AG04449 (cell line): Measurements from ENCODE around the gene ACOT7.

Experiments
- CTCF ChIA-PET: fragments of 350-600 bp; formaldehyde crosslinking; extraction: SDS; loops from one replicate; lab custom pipeline; 2021; ENCODE audit warnings: antibody characterized with exemption; lab: Yijun Ruan, JAX
- POLR2A ChIA-PET: fragments of 400-600, 350-600 bp; formaldehyde crosslinking; extraction: SDS; loops from one replicate; lab custom pipeline; 2020; ENCODE audit warnings: antibody characterized with exemption, inconsistent platforms; lab: Yijun Ruan, JAX
- DNase-seq: peaks from one replicate; pipeline ENCODE4 v3.0.0-alpha.2; 2010; ENCODE audit warnings: low read depth, low spot score
- H3K4me3 ChIP-seq: 2 replicates; pipeline ENCODE4 v1.5.1; 2011; ENCODE audit warnings: low read depth, mild to moderate bottlenecking, control low read depth, low read length
- CTCF ChIP-seq: IDR thresholded peaks from one replicate; pipeline ENCODE4 v1.5.1; 2011; ENCODE audit warnings: mild to moderate bottlenecking, moderate library complexity, low read length, control low read depth, inconsistent platforms; ENCODE audit not compliant: insufficient read depth; ENCODE audit errors: missing control alignments

Gene ACOT7

GRCh38 chr1:6302568-6302967 lies 91.0 kb downstream of the ACOT7 start:
- TF ChIP-seq CTCF: no peak
- ChIA-PET POLR2A (no interaction called here), CTCF (interaction anchor here (1.1 kb wide), 1 partner anchor 55 kb away, joined by 4 read pairs; no protein-coding TSS in a partner anchor)
- no peak overlapping the region for H3K4me3 ChIP-seq
- no peak for DNase-seq

GRCh38 chr1:6301526-6301925 lies 92.0 kb downstream of the ACOT7 start:
- ChIA-PET CTCF (interaction anchor here (0.8 to 1.1 kb wide), 2 partner anchors 15 to 54 kb away, joined by 3 to 4 read pairs; no protein-coding TSS in a partner anchor), POLR2A (no interaction called here)
- no peak for TF ChIP-seq CTCF

GRCh38 chr1:6300342-6301048 lies 93.1 kb downstream of the ACOT7 start:
- DNase-seq: no peak
- H3K4me3 ChIP-seq: no peak overlapping the region
- TF ChIP-seq CTCF: no peak
- POLR2A ChIA-PET: no interaction called here
- CTCF ChIA-PET: interaction anchor here (0.7 to 2.3 kb wide), 2 partner anchors 53 to 131 kb away, joined by 3 to 8 read pairs; no protein-coding TSS in a partner anchor

More at GRCh38 chr1:6301526-6301925, 92.0 kb downstream of the ACOT7 start:
- no peak overlapping the region for H3K4me3 ChIP-seq
- no peak for DNase-seq

- H3K4me3 ChIP-seq: no peak overlapping the region
- ChIA-PET POLR2A (no interaction called here), CTCF (interaction anchor here (0.7 to 2.3 kb wide), 2 partner anchors 52 to 131 kb away, joined by 3 to 8 read pairs; no protein-coding TSS in a partner anchor)
- TF ChIP-seq CTCF: no peak
- no peak for DNase-seq
Observed at GRCh38 chr1:6299557-6300165, 93.9 kb downstream of the ACOT7 start.

GRCh38 chr1:6298940-6299465 lies 94.6 kb downstream of the ACOT7 start:
- ChIA-PET CTCF (interaction anchor here (2.3 kb wide), 1 partner anchor 52 kb away, joined by 8 read pairs; no protein-coding TSS in a partner anchor), POLR2A (no interaction called here)
- no peak overlapping the region for H3K4me3 ChIP-seq
- DNase-seq: no peak
- no peak for TF ChIP-seq CTCF

- H3K4me3 ChIP-seq: no peak overlapping the region
- POLR2A ChIA-PET: no interaction called here
- CTCF ChIA-PET: no interaction called here
- DNase-seq: no peak
- no peak for TF ChIP-seq CTCF
Observed at GRCh38 chr1:6298530-6298929, 95.0 kb downstream of the ACOT7 start.
